ENCODE results near the gene PRPF6. TPM values are rescaled to one million over a fixed set of nuclear protein-coding genes. Genes with fewer than 3 reads are reported as not detected.

The PRPF6 gene
- total RNA-seq, 1 experiment from 2014 or later: 103 TPM

DNA sequence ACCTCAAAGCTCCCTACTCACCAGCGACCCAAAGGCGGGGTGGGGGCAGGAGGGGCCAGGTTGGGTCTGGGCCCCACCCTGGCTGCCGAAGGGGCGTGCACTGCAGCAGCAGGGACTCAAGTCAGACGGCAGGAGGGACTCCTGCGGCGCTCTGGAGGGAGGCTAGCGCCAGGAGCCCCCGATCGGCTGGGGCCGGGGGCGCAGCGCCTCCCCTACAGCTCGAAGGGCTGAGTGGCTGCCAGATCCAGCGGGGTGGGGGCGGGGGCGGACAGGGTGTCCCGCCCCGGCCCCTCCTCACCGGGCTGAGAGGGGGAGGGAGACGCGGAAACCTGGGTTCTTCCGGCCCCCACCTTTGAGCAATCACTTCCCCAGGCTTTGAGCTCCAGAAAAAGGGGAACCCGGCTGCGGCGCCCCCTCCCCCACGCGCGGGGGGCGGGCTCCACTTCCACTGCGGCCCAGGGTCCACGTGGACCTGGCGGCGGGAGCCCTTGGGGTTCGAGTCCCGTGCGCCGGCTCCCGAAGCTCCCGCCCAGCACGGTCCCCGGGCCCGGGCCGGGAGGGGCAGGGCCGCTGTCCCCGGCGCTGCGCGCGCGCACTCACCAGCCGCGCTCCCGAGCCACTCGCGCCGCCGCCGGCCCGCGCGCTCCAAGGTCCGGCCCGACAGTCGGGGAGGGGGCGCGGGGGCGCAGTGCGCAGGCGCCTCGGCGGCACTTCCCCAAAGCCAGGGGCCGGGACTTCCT, 98.5 kb downstream of the PRPF6 start, which contains the start of gene RGS19:
Gene RGS19, minus strand, starts transcription at position 246 of the 740 bp plus-strand sequence. CDS start 2,632 bp downstream, outside the sequence.
- Histone ChIP-seq H3F3A (ENCODE audit: insufficient read depth, low read depth) (peaks cover 27% of the 10 kb centered on the region), H3K36me3 (ENCODE audit: low read depth) (no peaks in the 10 kb centered on the region), H3K9me3 (ENCODE audit: insufficient read depth, low read depth) (no peaks in the 10 kb centered on the region), H3K79me2 (ENCODE audit: low read depth) (peaks cover 12% of the 10 kb centered on the region), H3K4me2 (peak within 1 kb of the TSS; percentile 99), H3K27ac (no peak within 1 kb of the TSS), H3K9me2 (ENCODE audit: insufficient read depth) (no peaks in the 10 kb centered on the region), H2AFZ (peak within 1 kb of the TSS; percentile 96), H3K4me3 (peak within 1 kb of the TSS; percentile 94), H4K20me1 (ENCODE audit: insufficient read depth) (peaks cover 8% of the 10 kb centered on the region; the same call in 1 of the 2 replicates), H3K4me1 (replicated peaks; ENCODE audit: insufficient read depth) (peaks cover 14% of the 10 kb centered on the region), H3K27me3 (ENCODE audit: insufficient read depth, low read depth) (peaks cover 20% of the 10 kb centered on the region)
- TF ChIP-seq, protein P1, sequence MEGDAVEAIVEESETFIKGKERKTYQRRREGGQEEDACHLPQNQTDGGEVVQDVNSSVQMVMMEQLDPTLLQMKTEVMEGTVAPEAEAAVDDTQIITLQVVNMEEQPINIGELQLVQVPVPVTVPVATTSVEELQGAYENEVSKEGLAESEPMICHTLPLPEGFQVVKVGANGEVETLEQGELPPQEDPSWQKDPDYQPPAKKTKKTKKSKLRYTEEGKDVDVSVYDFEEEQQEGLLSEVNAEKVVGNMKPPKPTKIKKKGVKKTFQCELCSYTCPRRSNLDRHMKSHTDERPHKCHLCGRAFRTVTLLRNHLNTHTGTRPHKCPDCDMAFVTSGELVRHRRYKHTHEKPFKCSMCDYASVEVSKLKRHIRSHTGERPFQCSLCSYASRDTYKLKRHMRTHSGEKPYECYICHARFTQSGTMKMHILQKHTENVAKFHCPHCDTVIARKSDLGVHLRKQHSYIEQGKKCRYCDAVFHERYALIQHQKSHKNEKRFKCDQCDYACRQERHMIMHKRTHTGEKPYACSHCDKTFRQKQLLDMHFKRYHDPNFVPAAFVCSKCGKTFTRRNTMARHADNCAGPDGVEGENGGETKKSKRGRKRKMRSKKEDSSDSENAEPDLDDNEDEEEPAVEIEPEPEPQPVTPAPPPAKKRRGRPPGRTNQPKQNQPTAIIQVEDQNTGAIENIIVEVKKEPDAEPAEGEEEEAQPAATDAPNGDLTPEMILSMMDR (conservative IDR thresholded peaks at IDR 0.05): no peak
- TF ChIP-seq EZH2 (IDR thresholded peaks at IDR 0.05; ENCODE audit: low read depth): no peak
- peak in 1 of 2 experiments; percentile 88 for DNase-seq
- no TSS peak for BruUV-seq (replicated peaks)
- intact Hi-C loops (cut with micrococcal nuclease; ENCODE audit: unreplicated experiment): loop anchor here (1.0 to 5.0 kb wide), 3 partner anchors 13 to 43 kb away; partner anchors contain the start of gene TCEA2
- ChIA-PET CTCF (no interaction called here), POLR2A (ENCODE audit: unreplicated experiment) (no interaction called here)

DNA sequence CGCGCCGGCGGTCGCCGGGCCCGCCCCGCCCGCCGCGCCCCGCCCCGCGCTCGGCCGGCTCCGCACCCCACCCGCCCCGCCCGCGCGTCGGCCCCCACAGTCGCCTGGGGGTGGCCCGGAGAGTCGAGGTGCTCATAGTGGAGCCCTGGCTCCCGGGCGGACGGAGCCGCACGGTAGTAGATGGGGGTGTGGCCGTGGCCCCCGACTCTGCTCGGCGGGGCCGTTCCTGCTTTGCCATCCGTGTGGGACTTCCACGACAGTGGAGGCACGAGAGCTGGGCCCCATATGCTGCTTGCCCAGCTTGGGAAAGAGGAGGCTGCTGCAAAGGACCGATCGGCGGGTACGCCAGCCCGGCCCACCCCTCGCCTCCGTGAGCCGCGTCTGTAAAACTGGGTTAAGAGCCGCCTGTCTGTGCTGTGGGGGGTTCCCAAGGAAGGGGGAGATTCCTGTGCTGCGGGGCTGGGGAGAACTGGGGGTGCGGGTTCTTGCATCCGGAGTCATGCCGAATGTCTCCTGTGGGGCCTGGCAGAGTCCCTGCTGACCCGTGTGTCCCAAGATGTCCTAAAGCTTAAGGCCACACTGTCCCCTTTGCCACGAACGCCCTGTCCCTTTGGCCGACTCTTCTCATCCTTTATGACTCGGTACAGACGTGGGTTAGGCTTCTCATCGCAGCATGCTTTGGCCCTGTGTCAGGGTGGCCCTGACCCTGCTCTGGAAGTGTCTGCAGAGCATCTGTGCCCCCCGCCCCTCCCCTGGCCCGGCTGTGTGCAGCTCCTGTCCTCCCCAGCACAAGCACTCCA, 99.3 kb downstream of the PRPF6 start, which contains the start of gene OPRL1:
Gene OPRL1, plus strand, starts transcription at position 70 of the 800 bp plus-strand sequence. CDS start 12,639 bp downstream, outside the sequence.
- Histone ChIP-seq H3K4me1 (replicated peaks; ENCODE audit: insufficient read depth) (peaks cover 14% of the 10 kb centered on the region), H4K20me1 (ENCODE audit: insufficient read depth) (peaks cover 8% of the 10 kb centered on the region; the same call in 1 of the 2 replicates), H3K9me3 (ENCODE audit: insufficient read depth, low read depth) (no peaks in the 10 kb centered on the region), H3K9me2 (ENCODE audit: insufficient read depth) (no peaks in the 10 kb centered on the region), H2AFZ (peak within 1 kb of the TSS; percentile 96), H3K27me3 (ENCODE audit: insufficient read depth, low read depth) (peaks cover 28% of the 10 kb centered on the region), H3K79me2 (ENCODE audit: low read depth) (peaks cover 12% of the 10 kb centered on the region), H3K4me3 (peak within 1 kb of the TSS; percentile 94), H3K36me3 (ENCODE audit: low read depth) (no peaks in the 10 kb centered on the region), H3F3A (ENCODE audit: insufficient read depth, low read depth) (peaks cover 27% of the 10 kb centered on the region), H3K27ac (no peak within 1 kb of the TSS), H3K4me2 (peak within 1 kb of the TSS; percentile 99)
- BruUV-seq (replicated peaks): no TSS peak
- intact Hi-C loops (cut with micrococcal nuclease; ENCODE audit: unreplicated experiment): loop anchor here (5.0 kb wide), 1 partner anchor 42 kb away; no protein-coding TSS in a partner anchor
- DNase-seq: no peak
- CTCF ChIA-PET: no interaction called here
- POLR2A ChIA-PET (ENCODE audit: unreplicated experiment): no interaction called here
- TF ChIP-seq, protein P1 (conservative IDR thresholded peaks at IDR 0.05): no peak
- no peak for TF ChIP-seq EZH2 (IDR thresholded peaks at IDR 0.05; ENCODE audit: low read depth)

Measured in PC-9 (cell line).